H9 (cell line): Measurements from ENCODE around the gene ROBO1. TPM values are rescaled to one million over a fixed set of nuclear protein-coding genes. Genes with fewer than 3 reads are reported as not detected.
A peak's percentile ranks its signal among the peaks of the same experiment; 100 is the strongest.

Experiments used
- DNase-seq: peaks from one replicate; pipeline ENCODE4 v3.0.0-alpha.2; 2017
- H2AFZ ChIP-seq: one replicate; pipeline ENCODE4 v1.6.1; 2013; ENCODE audit warnings: mild to moderate bottlenecking, low read length, control low read depth, moderate library complexity
- H2AK5ac ChIP-seq: 2 replicates; pipeline ENCODE4 v1.6.1; 2013; ENCODE audit warnings: low read length, control low read depth, mixed read lengths; ENCODE audit not compliant: insufficient read length
- H2BK120ac ChIP-seq: one replicate; pipeline ENCODE4 v1.6.1; 2013; ENCODE audit warnings: low read depth, mild to moderate bottlenecking, low read length, control low read depth, inconsistent platforms; ENCODE audit not compliant: poor library complexity, severe bottlenecking
- H2BK12ac ChIP-seq: 2 replicates; pipeline ENCODE4 v1.6.1; 2013; ENCODE audit warnings: low read length, control low read depth, mixed read lengths, low read depth; ENCODE audit not compliant: insufficient read length
- H2BK15ac ChIP-seq: 2 replicates; pipeline ENCODE4 v1.6.1; 2013; ENCODE audit warnings: low read depth, low read length, control low read depth
- H2BK20ac ChIP-seq: one replicate; pipeline ENCODE4 v1.6.1; 2013; ENCODE audit warnings: low read depth, mild to moderate bottlenecking, low read length, control low read depth, inconsistent platforms; ENCODE audit not compliant: poor library complexity, severe bottlenecking
- H2BK5ac ChIP-seq: 2 replicates; pipeline ENCODE4 v1.6.1; 2013; ENCODE audit warnings: low read length, control low read depth, mixed read lengths; ENCODE audit not compliant: insufficient read length
- H3K14ac ChIP-seq: 2 replicates; pipeline ENCODE4 v1.6.1; 2013; ENCODE audit warnings: low read length, control low read depth; ENCODE audit not compliant: insufficient read depth
- H3K18ac ChIP-seq: 2 replicates; pipeline ENCODE4 v1.6.1; 2013; ENCODE audit warnings: low read depth, mild to moderate bottlenecking, mixed read lengths, low read length, control low read depth; ENCODE audit not compliant: insufficient read length
- H3K23ac ChIP-seq: 2 replicates; pipeline ENCODE4 v1.6.1; 2013; ENCODE audit warnings: low read length, control low read depth, mixed read lengths, low read depth; ENCODE audit not compliant: insufficient read length
- H3K23me2 ChIP-seq: 2 replicates; pipeline ENCODE4 v1.6.1; 2013; ENCODE audit warnings: low read depth, mild to moderate bottlenecking, mixed read lengths, low read length, control low read depth; ENCODE audit not compliant: insufficient read length, poor library complexity, severe bottlenecking
- H3K27ac ChIP-seq: 2 replicates; pipeline ENCODE4 v1.5.1; 2013; ENCODE audit warnings: low read length, control low read depth, mixed read lengths, low read depth; ENCODE audit not compliant: insufficient read length
- H3K27me3 ChIP-seq: 2 replicates; pipeline ENCODE4 v1.6.1; 2013; ENCODE audit warnings: low read length, control low read depth, inconsistent platforms; ENCODE audit not compliant: insufficient read depth
- H3K4ac ChIP-seq: 2 replicates; pipeline ENCODE4 v1.6.1; 2013; ENCODE audit warnings: low read depth, mild to moderate bottlenecking, control low read depth, inconsistent platforms, low read length, moderate library complexity
- H3K4me1 ChIP-seq: 2 replicates; pipeline ENCODE4 v1.6.1; 2013; ENCODE audit warnings: low read length, control low read depth, inconsistent platforms; ENCODE audit not compliant: insufficient read depth
- H3K4me2 ChIP-seq: 2 replicates; pipeline ENCODE4 v1.6.1; 2013; ENCODE audit warnings: low read length, control low read depth, mixed read lengths; ENCODE audit not compliant: insufficient read length, insufficient read depth
- H3K56ac ChIP-seq: 2 replicates; pipeline ENCODE4 v1.6.1; 2013; ENCODE audit warnings: low read depth, mild to moderate bottlenecking, mixed read lengths, low read length, control low read depth; ENCODE audit not compliant: insufficient read length
- H3K79me1 ChIP-seq: 2 replicates; pipeline ENCODE4 v1.6.1; 2013; ENCODE audit warnings: low read depth, mild to moderate bottlenecking, moderate library complexity, low read length, control low read depth, inconsistent platforms; ENCODE audit not compliant: insufficient read depth, poor library complexity, severe bottlenecking
- H3K79me2 ChIP-seq: 2 replicates; pipeline ENCODE4 v1.6.1; 2013; ENCODE audit warnings: low read length, control low read depth, inconsistent platforms; ENCODE audit not compliant: insufficient read depth
- H3K9ac ChIP-seq: 2 replicates; pipeline ENCODE4 v1.6.1; 2013; ENCODE audit warnings: low read length, control low read depth, mixed read lengths; ENCODE audit not compliant: insufficient read length; ENCODE audit errors: extremely low read depth
- H3K9me3 ChIP-seq: one replicate; pipeline ENCODE4 v1.6.1; 2013; ENCODE audit warnings: low read depth, low read length, inconsistent platforms; ENCODE audit not compliant: control insufficient read depth
- H3T11ph ChIP-seq: one replicate; pipeline ENCODE4 v1.6.1; 2013; ENCODE audit warnings: mild to moderate bottlenecking, low read length, control low read depth, inconsistent platforms
- H4K20me1 ChIP-seq: one replicate; pipeline ENCODE4 v1.6.1; 2013; ENCODE audit not compliant: control insufficient read depth, insufficient read length, insufficient read depth
- H4K5ac ChIP-seq: 2 replicates; pipeline ENCODE4 v1.6.1; 2013; ENCODE audit warnings: low read depth, mild to moderate bottlenecking, mixed read lengths, low read length, control low read depth; ENCODE audit not compliant: insufficient read length
- H4K8ac ChIP-seq: replicated peaks from 2 replicates; pipeline ENCODE4 v1.6.1; 2013; ENCODE audit warnings: low read length, control low read depth, mixed read lengths, low read depth; ENCODE audit not compliant: insufficient read length
- H4K91ac ChIP-seq: 2 replicates; pipeline ENCODE4 v1.6.1; 2013; ENCODE audit warnings: low read depth, mild to moderate bottlenecking, moderate library complexity, mixed read lengths, low read length, control low read depth; ENCODE audit not compliant: insufficient read length
- H3K27ac Mint-ChIP-seq, 3 experiments: 2 replicates in 2 of 3; 3 replicates in 1 of 3; pipeline ENCODE4 v1.8.0; 2020 to 2021; ENCODE audit warnings: mixed read lengths in 3 of 3, mild to moderate bottlenecking in 1 of 3, moderate library complexity in 1 of 3
- H3K27me3 Mint-ChIP-seq: 2 replicates; pipeline ENCODE4 v1.8.0; 2021; ENCODE audit warnings: low read depth, mild to moderate bottlenecking, moderate library complexity, mixed read lengths
- H3K36me3 Mint-ChIP-seq, 3 experiments: 2 replicates in 2 of 3; 3 replicates in 1 of 3; pipeline ENCODE4 v1.8.0; 2020 to 2021; ENCODE audit warnings: low read depth in 3 of 3, mixed read lengths in 3 of 3; ENCODE audit not compliant: insufficient read depth in 1 of 3
- H3K4me1 Mint-ChIP-seq, 2 experiments: 2 replicates each; pipeline ENCODE4 v1.8.0; 2020; ENCODE audit warnings: mixed read lengths in 2 of 2
- H3K4me3 Mint-ChIP-seq, 2 experiments: 2 replicates in 1 of 2; 3 replicates in 1 of 2; pipeline ENCODE4 v1.8.0; 2020 to 2021; ENCODE audit warnings: mild to moderate bottlenecking in 2 of 2, mixed read lengths in 2 of 2, moderate library complexity in 1 of 2
- H3K9me3 Mint-ChIP-seq, 2 experiments: 2 replicates in 1 of 2; 3 replicates in 1 of 2; pipeline ENCODE4 v1.8.0; 2020; ENCODE audit warnings: mild to moderate bottlenecking in 2 of 2, mixed read lengths in 2 of 2, moderate library complexity in 1 of 2
- CTCF ChIP-seq: fragments of 200-600 bp; sonication (generic); conservative IDR thresholded peaks from 3 replicates; pipeline ENCODE4 v1.8.0; 2021; ENCODE audit warnings: antibody characterized with exemption, mild to moderate bottlenecking
- WGBS: extraction: QIAGEN DNeasy Blood & Tissue Kit; methylation state at CpG from one replicate; pipeline ENCODE4 v1.1.7; 2013; ENCODE audit warnings: missing lambda C conversion rate, low lambda C conversion rate, mixed read lengths; ENCODE audit not compliant: insufficient read length; ENCODE audit errors: extremely low coverage; 5-methylcytosine and 5-hydroxymethylcytosine counted together
- total RNA-seq: library from RNA; stranded (reverse); gene quantifications from 2 replicates; pipeline ENCODE4 v1.2.1, GENCODE V29; 2021

Gene ROBO1
- total RNA-seq, 1 experiment from 2014 or later = 62.7 TPM

DNA sequence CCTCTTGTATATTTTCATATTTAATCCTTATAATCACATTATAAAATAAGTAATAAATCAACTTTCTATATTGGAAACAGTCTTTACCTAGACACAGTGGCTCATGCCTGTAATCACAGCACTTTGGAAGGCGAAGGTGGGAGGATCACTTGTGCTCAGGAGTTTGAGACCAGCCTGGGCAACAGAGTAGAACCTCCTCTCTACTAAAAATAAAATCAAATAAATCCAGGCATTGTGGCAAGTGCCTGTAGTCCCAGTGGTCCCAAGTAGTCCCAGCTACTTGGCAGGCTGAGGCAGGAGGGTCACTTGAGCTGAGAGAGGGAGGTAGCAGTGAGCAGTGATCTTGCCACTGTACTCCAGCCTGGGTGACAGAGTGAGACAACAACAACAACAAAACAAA is 975.1 kb downstream of the ROBO1 start:
- H3K56ac ChIP-seq = no peak overlapping the region
- H3K4me2 ChIP-seq = no peak overlapping the region
- H4K20me1 ChIP-seq = no peaks in the 10 kb centered on the region
- no peak overlapping the region for H3K4ac ChIP-seq
- H2AK5ac ChIP-seq = no peak overlapping the region
- H3K79me2 ChIP-seq = no peaks in the 10 kb centered on the region
- no peak overlapping the region for H3K14ac ChIP-seq
- no peak overlapping the region for H4K5ac ChIP-seq
- H2BK20ac ChIP-seq = no peak overlapping the region
- no peak overlapping the region for H3K18ac ChIP-seq
- H4K8ac ChIP-seq = no peak overlapping the region
- H3K79me1 ChIP-seq = peaks cover 3% of the 10 kb centered on the region
- H2BK12ac ChIP-seq = no peak overlapping the region
- no peak for TF ChIP-seq CTCF
- no peak overlapping the region for H4K91ac ChIP-seq
- no peak for DNase-seq
- no peak overlapping the region for H3K23ac ChIP-seq
- no peak overlapping the region for H2BK15ac ChIP-seq
- H3K27me3 ChIP-seq = no peaks in the 10 kb centered on the region
- H3K4me1 ChIP-seq = peaks cover 2% of the 10 kb centered on the region; the same call in 1 of the 2 replicates
- Mint-ChIP-seq H3K9me3 (no peaks in the 10 kb centered on the region), H3K36me3 (no peaks in the 10 kb centered on the region), H3K4me1 (peaks cover 7 to 9% of the 10 kb centered on the region in 2 experiments), H3K27me3 (no peaks in the 10 kb centered on the region), H3K27ac (peak overlapping the region; percentile 1 to 95 (median 17); a peak in 4 of 7 replicates), H3K4me3 (no peak overlapping the region; a peak in 1 of 5 replicates)
- no peak overlapping the region for H2AFZ ChIP-seq
- no peaks in the 10 kb centered on the region for H3K9me3 ChIP-seq
- H3K9ac ChIP-seq = no peak overlapping the region
- H2BK120ac ChIP-seq = no peak overlapping the region
- H3K23me2 ChIP-seq = no peaks in the 10 kb centered on the region
- no peak overlapping the region for H3T11ph ChIP-seq
- no peak overlapping the region for H2BK5ac ChIP-seq
- WGBS = no CpG with 5 or more reads among the region's 1 CpG
- H3K27ac ChIP-seq = no peak overlapping the region
